Kidney tubule cell (primary cell): ENCODE data around the gene PWWP2B.

Experiments
- DNase-seq: peaks from one replicate; pipeline ENCODE4 v3.0.0-alpha.2; 2018; ENCODE audit warnings: low spot score

The PWWP2B gene

GRCh38 chr10:132447446-132448247, 50.6 kb downstream of the PWWP2B start:
- peak; percentile 86 for DNase-seq

GRCh38 chr10:132448248-132448731, 51.3 kb downstream of the PWWP2B start:
- peak; percentile 49 for DNase-seq

GRCh38 chr10:132449051-132449810, 52.2 kb downstream of the PWWP2B start:
- DNase-seq, result no peak

- DNase-seq, result no peak
These were observed 52.8 kb downstream of the PWWP2B start for GRCh38 chr10:132449811-132450181.

- DNase-seq, result no peak
These were observed 53.4 kb downstream of the PWWP2B start for GRCh38 chr10:132450466-132450824.

- DNase-seq, result no peak
These were observed 54.0 kb downstream of the PWWP2B start for GRCh38 chr10:132450825-132451505.

- no peak for DNase-seq
These were observed 54.7 kb downstream of the PWWP2B start for GRCh38 chr10:132451506-132452215.

GRCh38 chr10:132452216-132452650, 55.2 kb downstream of the PWWP2B start:
- no peak for DNase-seq

GRCh38 chr10:132452651-132453469, 55.9 kb downstream of the PWWP2B start:
- peak; percentile 88 for DNase-seq

GRCh38 chr10:132453470-132453861, 56.5 kb downstream of the PWWP2B start:
- no peak for DNase-seq

- no peak for DNase-seq
These were observed 57.5 kb downstream of the PWWP2B start for GRCh38 chr10:132454296-132455198.

GRCh38 chr10:132455441-132455971, 58.5 kb downstream of the PWWP2B start:
- no peak for DNase-seq

- DNase-seq, result no peak
These were observed 59.2 kb downstream of the PWWP2B start for GRCh38 chr10:132455986-132456847.

- no peak for DNase-seq
These were observed 59.9 kb downstream of the PWWP2B start for GRCh38 chr10:132456881-132457280.

GRCh38 chr10:132457328-132458070, 60.5 kb downstream of the PWWP2B start:
- DNase-seq, result no peak

GRCh38 chr10:132458071-132458585, 61.1 kb downstream of the PWWP2B start:
- DNase-seq, result no peak

GRCh38 chr10:132458586-132459300, 61.7 kb downstream of the PWWP2B start:
- peak; percentile 24 for DNase-seq
